ENCODE measurements around the gene TEAD1.

TEAD1 gene

GRCh38 chr11:12845739-12846358 is 171.6 kb downstream of the TEAD1 start:
- in situ Hi-C loops (cut with MboI; ENCODE audit: low sequenced_read_pairs, unreplicated experiment), result no loop called here
- DNase-seq (ENCODE audit: low spot score), result no peak
- TF ChIP-seq CTCF (IDR thresholded peaks at IDR 0.05; ENCODE audit: borderline replicate concordance, control extremely low read depth, extremely low read depth, insufficient read depth, missing control alignments), result no peak

GRCh38 chr11:12846786-12847615 is 172.8 kb downstream of the TEAD1 start:
- no peak for TF ChIP-seq CTCF (IDR thresholded peaks at IDR 0.05; ENCODE audit: borderline replicate concordance, control extremely low read depth, extremely low read depth, insufficient read depth, missing control alignments)
- in situ Hi-C loops (cut with MboI; ENCODE audit: low sequenced_read_pairs, unreplicated experiment), result no loop called here
- DNase-seq (ENCODE audit: low spot score), result no peak

GRCh38 chr11:12848413-12848812 is 174.2 kb downstream of the TEAD1 start:
- no peak for TF ChIP-seq CTCF (IDR thresholded peaks at IDR 0.05; ENCODE audit: borderline replicate concordance, control extremely low read depth, extremely low read depth, insufficient read depth, missing control alignments)
- in situ Hi-C loops (cut with MboI; ENCODE audit: low sequenced_read_pairs, unreplicated experiment), result no loop called here
- DNase-seq (ENCODE audit: low spot score), result no peak

GRCh38 chr11:12853325-12853651 is 179.1 kb downstream of the TEAD1 start:
- no peak for TF ChIP-seq CTCF (IDR thresholded peaks at IDR 0.05; ENCODE audit: borderline replicate concordance, control extremely low read depth, extremely low read depth, insufficient read depth, missing control alignments)
- DNase-seq (ENCODE audit: low spot score), result no peak
- in situ Hi-C loops (cut with MboI; ENCODE audit: low sequenced_read_pairs, unreplicated experiment), result no loop called here

- no peak for TF ChIP-seq CTCF (IDR thresholded peaks at IDR 0.05; ENCODE audit: borderline replicate concordance, control extremely low read depth, extremely low read depth, insufficient read depth, missing control alignments)
- in situ Hi-C loops (cut with MboI; ENCODE audit: low sequenced_read_pairs, unreplicated experiment), result no loop called here
- DNase-seq (ENCODE audit: low spot score), result no peak
Observed at GRCh38 chr11:12853652-12854296, 179.6 kb downstream of the TEAD1 start.

- TF ChIP-seq CTCF (IDR thresholded peaks at IDR 0.05; ENCODE audit: borderline replicate concordance, control extremely low read depth, extremely low read depth, insufficient read depth, missing control alignments), result no peak
- in situ Hi-C loops (cut with MboI; ENCODE audit: low sequenced_read_pairs, unreplicated experiment), result no loop called here
- DNase-seq (ENCODE audit: low spot score), result no peak
Observed at GRCh38 chr11:12854297-12854661, 180.1 kb downstream of the TEAD1 start.
